K562 treated with DMSO at 1 percent for 12 hours (cell line): Measurements from ENCODE around the gene TMEM139. TPM values are rescaled to one million over a fixed set of nuclear protein-coding genes. Genes with fewer than 3 reads are reported as not detected.

ENCODE experiments used
- total RNA-seq: library from RNA; unstranded; fragments of 300-600 nt; gene quantifications from 2 replicates; pipeline ENCODE4 v1.2.3, GENCODE V29; 2022; ENCODE audit not compliant: insufficient read depth

Gene TMEM139
- 1.4 and 3.0 TPM in 2 replicates for total RNA-seq

DNA sequence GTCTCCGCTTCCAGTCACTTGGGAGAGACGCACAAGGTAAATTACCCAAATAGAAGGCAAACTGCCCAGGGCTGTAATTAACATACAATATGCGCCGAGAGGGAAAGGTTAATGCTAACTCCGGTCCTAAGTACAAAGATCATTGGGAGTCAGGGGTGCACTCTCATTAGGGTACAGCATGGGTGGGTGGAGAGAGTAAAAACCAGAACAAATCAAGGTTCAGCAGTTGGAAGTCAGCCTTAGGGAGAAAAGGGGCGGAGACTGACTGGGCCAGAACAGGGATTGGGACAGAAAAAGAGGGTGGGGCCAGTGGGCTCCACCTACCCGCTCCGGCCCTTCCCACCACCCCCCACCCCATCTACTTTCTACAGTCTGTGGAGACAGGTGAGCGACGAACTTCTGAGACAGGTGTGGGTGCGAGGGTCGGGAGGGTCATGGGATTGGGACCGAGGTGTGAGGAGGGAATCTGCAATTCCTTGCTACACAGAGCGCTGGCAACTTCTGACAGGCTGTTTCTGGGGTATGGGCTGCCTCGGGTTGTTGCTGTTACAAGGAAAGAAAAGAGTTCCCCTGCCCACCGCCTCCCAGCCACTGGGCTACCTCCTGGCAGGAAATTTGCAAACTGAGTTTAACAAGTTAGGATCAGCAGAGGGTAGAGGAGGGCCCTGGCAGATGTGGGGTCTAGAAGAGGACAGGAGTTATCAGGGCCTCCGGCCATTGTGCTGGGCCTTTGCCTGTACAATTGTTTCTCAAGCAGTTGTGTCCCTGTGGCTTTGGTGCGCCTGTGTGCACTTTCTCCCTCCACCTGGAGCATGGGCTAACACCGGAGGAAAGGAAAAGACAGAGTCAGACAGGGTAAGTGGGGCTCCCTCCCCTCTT is at the start of gene TMEM139:
Gene TMEM139, plus strand, starts transcription at position 368 of the 879 bp plus-strand sequence. CDS start 1,000 bp downstream, outside the sequence.

DNA sequence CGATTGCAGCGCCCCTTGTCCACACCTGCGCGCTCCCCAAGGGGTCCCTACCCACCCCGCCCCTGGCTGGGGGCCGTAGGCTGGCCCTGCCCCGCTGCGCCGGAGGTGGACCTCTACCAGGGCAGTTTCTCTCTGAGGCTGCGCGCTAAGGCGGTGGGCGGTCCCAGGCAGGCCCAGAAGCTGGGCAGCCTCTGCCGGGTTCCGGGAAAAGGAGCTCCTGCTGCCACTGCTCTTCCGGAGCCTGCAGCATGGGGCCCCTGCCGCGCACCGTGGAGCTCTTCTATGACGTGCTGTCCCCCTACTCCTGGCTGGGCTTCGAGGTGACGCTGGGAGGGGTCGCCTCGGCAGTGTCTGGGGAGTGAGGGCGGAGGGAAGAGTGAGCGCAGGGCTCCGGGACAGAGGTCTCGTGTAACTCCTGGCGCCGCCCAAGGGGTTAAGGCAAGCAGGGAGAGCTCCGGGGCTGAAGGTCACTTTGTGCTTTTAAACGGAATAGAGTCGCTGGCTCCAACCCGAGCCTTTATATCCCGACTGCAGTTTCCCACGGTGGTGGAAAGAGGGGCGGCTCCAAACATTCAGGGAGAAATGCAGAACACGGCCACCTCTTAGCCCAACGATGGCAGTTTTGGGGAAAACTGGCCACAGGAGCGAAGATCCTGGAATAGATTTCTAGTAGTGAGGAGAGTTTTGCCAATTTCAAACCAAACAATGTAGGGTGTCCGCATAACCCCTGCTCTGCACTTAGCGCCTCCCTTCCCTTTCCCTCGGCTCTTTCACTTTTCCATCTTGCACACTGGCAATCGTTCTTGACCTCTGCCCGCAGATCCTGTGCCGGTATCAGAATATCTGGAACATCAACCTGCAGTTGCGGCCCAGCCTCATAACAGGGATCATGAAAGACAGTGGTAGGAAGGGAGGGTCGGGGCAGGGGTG is 21.2 kb upstream of the TMEM139 start, which contains the start of gene GSTK1:
Gene GSTK1, plus strand, starts transcription at position 176 of the 930 bp plus-strand sequence. Its CDS starts 73 bp downstream, at position 249.

DNA sequence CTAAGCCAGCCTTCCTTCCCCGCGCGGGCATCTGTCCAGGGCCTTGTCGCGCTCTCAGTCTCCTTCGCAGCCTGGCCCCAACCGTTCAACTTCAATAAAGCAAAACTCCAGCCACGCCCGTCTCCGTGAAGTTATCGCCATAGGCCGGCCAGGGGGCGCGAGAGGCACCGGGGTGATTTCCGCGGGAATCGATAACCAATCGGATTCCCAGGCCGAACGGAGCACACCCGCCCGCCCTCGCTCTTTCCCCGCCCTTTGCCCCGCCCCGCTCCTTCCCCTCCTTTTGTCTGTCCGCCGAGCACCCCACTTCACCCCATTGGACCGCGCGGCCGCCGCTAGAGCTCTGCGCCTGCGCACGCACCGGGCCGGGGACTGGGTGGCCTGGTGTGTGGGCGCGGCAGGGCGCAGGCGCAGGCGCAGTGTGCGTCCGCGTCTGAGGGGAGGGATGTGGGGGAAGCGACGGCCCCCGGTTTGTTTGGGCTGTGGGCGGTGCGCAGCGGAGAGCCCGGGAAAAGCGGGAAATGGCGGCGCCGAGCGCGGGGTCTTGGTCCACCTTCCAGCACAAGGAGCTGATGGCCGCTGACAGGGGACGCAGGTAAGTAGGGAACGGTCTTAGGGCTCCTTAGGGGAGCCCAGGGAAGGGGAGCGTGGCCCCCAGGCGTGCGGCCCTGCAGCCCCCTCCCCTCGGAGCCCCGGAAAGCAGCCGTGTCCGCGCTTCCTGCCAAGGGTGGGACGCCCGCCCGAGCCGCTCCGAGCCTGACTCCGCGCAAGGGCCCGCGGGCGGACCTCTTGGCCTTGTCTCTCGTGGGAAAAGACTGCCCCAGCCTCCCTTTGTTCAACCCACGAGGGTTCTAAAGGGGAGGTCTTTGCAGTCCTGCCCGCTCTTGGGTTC is 3.4 kb downstream of the TMEM139 start, which contains the start of gene CASP2:
Gene CASP2, plus strand, starts transcription at position 417 of the 892 bp plus-strand sequence. Its CDS starts 105 bp downstream, at position 522.

DNA sequence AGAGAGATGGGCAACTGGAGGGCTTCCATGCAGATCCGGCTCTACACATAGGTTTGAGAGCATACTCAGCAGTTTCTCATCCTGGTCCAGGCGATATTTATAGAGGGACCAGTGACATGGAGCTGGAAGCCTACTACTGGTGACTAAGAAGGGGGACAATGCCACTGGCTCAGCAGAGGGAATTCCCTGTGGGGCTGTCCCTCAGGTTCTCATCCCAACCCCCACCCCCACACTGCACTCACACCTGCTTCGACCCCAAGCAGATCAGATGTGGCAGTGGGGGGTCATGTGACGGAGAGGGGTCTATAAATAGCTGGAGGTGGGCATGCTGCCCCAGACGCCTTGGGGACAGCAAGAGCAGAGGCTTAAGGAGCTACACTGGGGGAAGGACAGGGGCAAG is 31.0 kb downstream of the TMEM139 start, which contains the start of gene CLCN1:
Gene CLCN1, plus strand, starts transcription at position 336 of the 400 bp plus-strand sequence. CDS start 102 bp downstream, outside the sequence.

Other genes with a start within 250 kb of the TMEM139 start
- gene OR6V1, start 232.6 kb upstream of the TMEM139 start, total RNA-seq, result not detected in 2 replicates
- not detected in 2 replicates for gene PIP, start 152.9 kb upstream of the TMEM139 start, total RNA-seq
- gene TAS2R39, start 101.5 kb upstream of the TMEM139 start, total RNA-seq, result not detected in 2 replicates
- gene TAS2R40, start 62.9 kb upstream of the TMEM139 start, total RNA-seq, result not detected in 2 replicates
- gene GSTK1, start 21.5 kb upstream of the TMEM139 start, total RNA-seq, result 180 and 207 TPM in 2 replicates
- 13.4 and 46.6 TPM in 2 replicates for gene CASP2, start 3.4 kb downstream of the TMEM139 start, total RNA-seq
- gene CLCN1, start 31.2 kb downstream of the TMEM139 start, total RNA-seq, result 0.25 TPM in 1 of 2 replicates, not detected in the other
- gene FAM131B, start 77.8 kb downstream of the TMEM139 start, total RNA-seq, result not detected in 2 replicates
- gene ZYX, start 96.4 kb downstream of the TMEM139 start, total RNA-seq, result 84.4 and 124 TPM in 2 replicates
- gene EPHA1, start 123.9 kb downstream of the TMEM139 start, total RNA-seq, result not detected in 2 replicates
- not detected in 2 replicates for gene TAS2R60, start 158.5 kb downstream of the TMEM139 start, total RNA-seq
- gene TAS2R41, start 192.9 kb downstream of the TMEM139 start, total RNA-seq, result not detected in 2 replicates